AG04450 (cell line): ENCODE data around the gene MRTFA. TPM values are rescaled to one million over a fixed set of nuclear protein-coding genes. Genes with fewer than 3 reads are reported as not detected.

Experiments
- CTCF ChIA-PET: fragments of 300-600, 350-600 bp; formaldehyde crosslinking; extraction: SDS; loops from one replicate; lab custom pipeline; 2022; ENCODE audit warnings: antibody characterized with exemption, inconsistent platforms; lab: Charles Lee
- POLR2A ChIA-PET: fragments of 350-600 bp; formaldehyde crosslinking; extraction: SDS; loops from one replicate; lab custom pipeline; 2021; ENCODE audit warnings: antibody characterized with exemption, inconsistent platforms; lab: Yijun Ruan, JAX
- DNase-seq: peaks from one replicate; pipeline ENCODE4 v3.0.0-alpha.2; 2011; ENCODE audit warnings: low read depth, low spot score
- H3K27ac ChIP-seq: one replicate; pipeline ENCODE4 v1.5.1; 2012; ENCODE audit warnings: low read depth, low read length, control low read depth
- H3K27me3 ChIP-seq: one replicate; pipeline ENCODE4 v1.6.0; 2012; ENCODE audit warnings: low read length; ENCODE audit not compliant: control insufficient read depth, insufficient read depth
- H3K4me3 ChIP-seq: 2 replicates; pipeline ENCODE4 v1.5.1; 2011; ENCODE audit warnings: mild to moderate bottlenecking, low read depth, low read length, control low read depth
- H3K9me3 ChIP-seq: 2 replicates; pipeline ENCODE4 v1.5.1; 2012; ENCODE audit warnings: low read length; ENCODE audit not compliant: control insufficient read depth, insufficient read depth
- CTCF ChIP-seq: IDR thresholded peaks from 2 replicates; pipeline ENCODE4 v1.5.1; 2011; ENCODE audit warnings: low read depth, low read length, control low read depth, inconsistent platforms
- polyA plus RNA-seq: library from polyadenylated mRNA; depleted of rRNA; stranded (reverse); fragments of >200 nt; gene quantifications from 2 replicates; pipeline ENCODE4 v1.2.3, GENCODE V29; 2011

MRTFA gene
- polyA plus RNA-seq, 1 experiment: 6.8 TPM

- POLR2A ChIA-PET: interaction anchor here (0.5 kb wide), 1 partner anchor 234 kb away, joined by 4 read pairs; no protein-coding TSS in a partner anchor
- Histone ChIP-seq H3K9me3 (peaks cover 2% of the 10 kb centered on the region), H3K27me3 (no peaks in the 10 kb centered on the region), H3K4me3 (no peak overlapping the region), H3K27ac (peak overlapping the region; percentile 21)
- no peak for DNase-seq
- TF ChIP-seq CTCF: no peak
- CTCF ChIA-PET: interaction anchor here (1.4 kb wide), 1 partner anchor 13 kb away, joined by 6 read pairs; no protein-coding TSS in a partner anchor
Measured at GRCh38 chr22:40423310-40423688, 213.2 kb downstream of the MRTFA start.

- no peaks in the 10 kb centered on the region for H3K27me3 ChIP-seq
- no peak overlapping the region for H3K4me3 ChIP-seq
- no peak overlapping the region for H3K27ac ChIP-seq
- CTCF ChIA-PET: no interaction called here
- POLR2A ChIA-PET: interaction anchor here (0.5 kb wide), 1 partner anchor 235 kb away, joined by 4 read pairs; no protein-coding TSS in a partner anchor
- peaks cover 6% of the 10 kb centered on the region for H3K9me3 ChIP-seq
- no peak for DNase-seq
- TF ChIP-seq CTCF: no peak
Measured at GRCh38 chr22:40422558-40423309, 213.8 kb downstream of the MRTFA start.

- no peak for TF ChIP-seq CTCF
- POLR2A ChIA-PET: no interaction called here
- no peak for DNase-seq
- H3K27ac ChIP-seq: no peak overlapping the region
- H3K9me3 ChIP-seq: peaks cover 6% of the 10 kb centered on the region
- H3K27me3 ChIP-seq: no peaks in the 10 kb centered on the region
- H3K4me3 ChIP-seq: no peak overlapping the region
- CTCF ChIA-PET: no interaction called here
Measured at GRCh38 chr22:40421941-40422340, 214.6 kb downstream of the MRTFA start.

- H3K9me3 ChIP-seq: peaks cover 6% of the 10 kb centered on the region
- no peak for DNase-seq
- no peak for TF ChIP-seq CTCF
- H3K27ac ChIP-seq: no peak overlapping the region
- ChIA-PET POLR2A (no interaction called here), CTCF (no interaction called here)
- H3K27me3 ChIP-seq: no peaks in the 10 kb centered on the region
- H3K4me3 ChIP-seq: no peak overlapping the region
Measured at GRCh38 chr22:40421082-40421350, 215.5 kb downstream of the MRTFA start.

GRCh38 chr22:40420341-40421081 lies 216.0 kb downstream of the MRTFA start:
- Histone ChIP-seq H3K27me3 (no peaks in the 10 kb centered on the region), H3K4me3 (no peak overlapping the region), H3K9me3 (peaks cover 6% of the 10 kb centered on the region), H3K27ac (no peak overlapping the region)
- TF ChIP-seq CTCF: no peak
- POLR2A ChIA-PET: no interaction called here
- DNase-seq: no peak
- CTCF ChIA-PET: interaction anchor here (1.6 kb wide), 1 partner anchor 225 kb away, joined by 4 read pairs; no protein-coding TSS in a partner anchor
